GM12878 (cell line): ENCODE results near the gene ZSCAN18.

Source experiments
- MEF2B ChIP-seq: fragments of 450-650 bp; IDR thresholded peaks from 2 replicates; pipeline ENCODE4 v1.6.1; 2018; ENCODE audit warnings: mild to moderate bottlenecking, moderate library complexity; ENCODE audit not compliant: partially characterized antibody, poor library complexity, severe bottlenecking
- RAD51 ChIP-seq: fragments of 450-650 bp; IDR thresholded peaks from 2 replicates; pipeline ENCODE4 v1.6.1; 2016; ENCODE audit warnings: moderate library complexity, mild to moderate bottlenecking, inconsistent platforms
- ZZZ3 ChIP-seq: IDR thresholded peaks from 2 replicates; pipeline ENCODE4 v1.6.1; 2011; ENCODE audit warnings: low read depth; ENCODE audit not compliant: control insufficient read depth, insufficient read length

DNA sequence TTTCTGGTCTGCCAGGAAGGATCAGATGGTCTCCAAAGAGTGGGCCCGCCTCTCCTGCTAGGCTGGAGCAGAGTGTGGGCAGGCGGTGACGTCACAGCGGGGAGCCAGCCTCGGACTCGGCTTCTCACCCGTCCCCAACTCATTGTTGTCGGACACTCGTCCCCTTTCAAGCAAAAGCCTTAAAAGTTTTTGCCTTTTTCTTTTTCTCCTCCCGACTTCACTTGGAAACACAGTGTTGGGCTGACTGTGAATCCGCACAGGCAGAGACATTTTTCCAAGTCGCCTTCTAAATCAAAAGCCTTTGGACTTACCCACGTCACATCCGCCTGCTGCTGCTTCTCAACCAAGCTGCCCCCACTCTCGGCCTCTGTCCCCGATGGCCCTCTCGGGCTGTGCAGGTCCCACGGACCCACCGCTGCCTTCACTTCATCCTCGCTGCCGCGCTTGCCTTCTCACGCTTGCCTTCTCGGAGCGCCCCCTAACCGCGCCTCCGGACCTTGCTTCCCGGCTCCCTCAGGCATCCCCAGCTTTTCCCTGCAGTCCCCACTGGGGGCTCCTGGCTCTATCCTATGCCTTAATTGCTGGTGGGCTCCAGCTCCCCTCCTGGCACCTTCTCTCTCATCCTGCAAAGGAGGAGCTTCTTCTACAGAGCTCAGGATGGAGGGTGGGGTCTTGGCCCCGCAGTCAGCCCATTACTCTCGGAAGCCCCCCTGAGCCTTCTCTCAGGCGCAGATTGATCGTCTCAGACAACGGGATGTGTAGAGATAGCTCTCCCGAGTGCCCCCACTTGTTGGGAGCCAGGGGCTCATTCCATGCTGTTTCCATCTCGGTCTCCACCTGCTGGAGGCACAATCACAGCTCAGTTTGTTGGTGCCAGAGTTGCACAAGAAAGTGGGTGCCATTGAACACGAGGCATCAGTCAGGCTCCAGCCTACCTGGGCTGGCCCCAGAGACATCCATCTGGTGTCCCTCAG, 42.8 kb downstream of the ZSCAN18 start:
- no peak for TF ChIP-seq ZZZ3
- TF ChIP-seq RAD51: no peak
- no peak for TF ChIP-seq MEF2B
